Fibroblast of lung (primary cell): ENCODE results near the gene ENPP3. TPM values are rescaled to one million over a fixed set of nuclear protein-coding genes. Genes with fewer than 3 reads are reported as not detected.

ENCODE experiments used
- DNase-seq, 2 donors: peaks; one replicate each; pipeline versions ENCODE4 v3.0.0 to v3.0.0-alpha.2; 2010; ENCODE audit warnings: low read depth in 2 of 2
- H2AFZ ChIP-seq: 2 replicates; pipeline ENCODE4 v1.5.1; 2012; ENCODE audit warnings: low read length, control low read depth, inconsistent platforms
- H3K27ac ChIP-seq: 2 replicates; pipeline ENCODE4 v1.5.1; 2011; ENCODE audit warnings: low read length, control low read depth; ENCODE audit not compliant: insufficient read depth
- H3K27me3 ChIP-seq: 2 replicates; pipeline ENCODE4 v1.5.1; 2011; ENCODE audit warnings: mild to moderate bottlenecking, low read length; ENCODE audit not compliant: control insufficient read depth, insufficient read depth
- H3K36me3 ChIP-seq: 2 replicates; pipeline ENCODE4 v1.5.1; 2011; ENCODE audit warnings: low read length; ENCODE audit not compliant: control insufficient read depth, insufficient read depth
- H3K4me1 ChIP-seq: 2 replicates; pipeline ENCODE4 v1.5.1; 2011; ENCODE audit warnings: low read length; ENCODE audit not compliant: control insufficient read depth, insufficient read depth; ENCODE audit errors: extremely low read depth
- H3K4me2 ChIP-seq: 2 replicates; pipeline ENCODE4 v1.5.1; 2011; ENCODE audit warnings: low read length, control low read depth; ENCODE audit not compliant: insufficient read depth; ENCODE audit errors: extremely low read depth
- H3K4me3 ChIP-seq, 4 experiments: fragments of 200-600 bp in 1 of 4; sonication (generic) in 1 of 4; replicated peaks in 1 of 4; 2 replicates each; pipeline ENCODE4 v1.5.1; 2011 to 2016; ENCODE audit warnings: low read length in 4 of 4, low read depth in 3 of 4, mild to moderate bottlenecking in 3 of 4, control low read depth in 2 of 4, inconsistent platforms in 1 of 4, mixed read lengths in 1 of 4; ENCODE audit not compliant: insufficient read depth in 1 of 4; ENCODE audit errors: control extremely low read depth in 1 of 4
- H3K79me2 ChIP-seq: 2 replicates; pipeline ENCODE4 v1.5.1; 2012; ENCODE audit warnings: mild to moderate bottlenecking, low read length, inconsistent platforms; ENCODE audit not compliant: control insufficient read depth, insufficient read depth
- H3K9ac ChIP-seq: 2 replicates; pipeline ENCODE4 v1.5.1; 2011; ENCODE audit warnings: mild to moderate bottlenecking, low read length, control low read depth; ENCODE audit not compliant: insufficient read depth
- H3K9me3 ChIP-seq: 2 replicates; pipeline ENCODE4 v1.5.1; 2012; ENCODE audit warnings: low read depth, low read length; ENCODE audit not compliant: control insufficient read depth, insufficient read depth
- H4K20me1 ChIP-seq: 2 replicates; pipeline ENCODE4 v1.5.1; 2011; ENCODE audit warnings: low read length; ENCODE audit not compliant: control insufficient read depth, insufficient read depth; ENCODE audit errors: extremely low read depth
- CTCF ChIP-seq, 2 donors: IDR thresholded peaks in 1 of 2; conservative IDR thresholded peaks in 1 of 2; 1 replicate in 1 of 2; 2 replicates in 1 of 2; pipeline ENCODE4 v1.5.1; 2011 to 2012; ENCODE audit warnings: low read length in 2 of 2, control low read depth in 1 of 2, inconsistent platforms in 1 of 2, low read depth in 1 of 2, mild to moderate bottlenecking in 1 of 2
- EZH2 ChIP-seq: IDR thresholded peaks from 2 replicates; pipeline ENCODE4 v1.5.1; 2012; ENCODE audit warnings: low read length, control low read depth, mild to moderate bottlenecking; ENCODE audit errors: missing control alignments
- polyA plus RNA-seq, 2 donors: library from polyadenylated mRNA; depleted of rRNA in 1 of 2; stranded (reverse) in 1 of 2; unstranded in 1 of 2; fragments of >200 nt; gene quantifications; 2 replicates each; pipeline ENCODE4 v1.2.1, GENCODE V29; 2011 to 2012; ENCODE audit warnings: missing spikeins in 1 of 2
- total RNA-seq: library from RNA; depleted of rRNA; stranded (reverse); fragments of >200 nt; gene quantifications from 2 replicates; pipeline ENCODE4 v1.2.1, GENCODE V29; 2014

ENPP3 gene
- total and polyA plus RNA-seq, 2 donors (not counting 1 experiment from before 2014, with no cell fraction given), result 0.06 to 0.17 TPM

GRCh38 chr6:131776985-131777384 is 139.9 kb downstream of the ENPP3 start:
- Histone ChIP-seq H3K36me3 (no peaks in the 10 kb centered on the region), H2AFZ (no peak overlapping the region), H3K79me2 (no peaks in the 10 kb centered on the region), H3K4me3 (no peak overlapping the region), H3K27ac (no peak overlapping the region), H3K9ac (no peak overlapping the region), H3K4me2 (no peak overlapping the region), H3K4me1 (no peaks in the 10 kb centered on the region), H3K27me3 (no peaks in the 10 kb centered on the region), H3K9me3 (no peaks in the 10 kb centered on the region), H4K20me1 (no peaks in the 10 kb centered on the region)
- DNase-seq, result no peak
- no peak for TF ChIP-seq CTCF (conservative IDR thresholded peaks at IDR 0.05 in 1 of 2, IDR thresholded peaks at IDR 0.05 in 1 of 2; ENCODE audit: low read depth in 1 of 2, low read length in 2 of 2)
- no peak for TF ChIP-seq EZH2

GRCh38 chr6:131778169-131778568 is 141.1 kb downstream of the ENPP3 start:
- no peak for TF ChIP-seq EZH2
- TF ChIP-seq CTCF (conservative IDR thresholded peaks at IDR 0.05 in 1 of 2, IDR thresholded peaks at IDR 0.05 in 1 of 2; ENCODE audit: low read depth in 1 of 2, low read length in 2 of 2), result no peak
- no peak overlapping the region for H3K4me3 ChIP-seq
- no peaks in the 10 kb centered on the region for H3K9me3 ChIP-seq
- peak; percentile 25 to 71 for DNase-seq
- H3K4me2 ChIP-seq, result no peak overlapping the region
- H2AFZ ChIP-seq, result peak overlapping the region; percentile 41
- no peaks in the 10 kb centered on the region for H3K27me3 ChIP-seq
- no peaks in the 10 kb centered on the region for H3K79me2 ChIP-seq
- no peak overlapping the region for H3K9ac ChIP-seq
- no peaks in the 10 kb centered on the region for H3K4me1 ChIP-seq
- H3K36me3 ChIP-seq, result no peaks in the 10 kb centered on the region
- no peak overlapping the region for H3K27ac ChIP-seq
- H4K20me1 ChIP-seq, result no peaks in the 10 kb centered on the region

- Histone ChIP-seq H3K27ac (no peak overlapping the region), H3K36me3 (no peaks in the 10 kb centered on the region), H3K27me3 (no peaks in the 10 kb centered on the region), H3K4me3 (no peak overlapping the region), H3K9ac (no peak overlapping the region), H2AFZ (no peak overlapping the region), H3K4me2 (no peak overlapping the region), H4K20me1 (no peaks in the 10 kb centered on the region), H3K79me2 (no peaks in the 10 kb centered on the region), H3K9me3 (no peaks in the 10 kb centered on the region), H3K4me1 (no peaks in the 10 kb centered on the region)
- DNase-seq, result no peak
- TF ChIP-seq CTCF (conservative IDR thresholded peaks at IDR 0.05 in 1 of 2, IDR thresholded peaks at IDR 0.05 in 1 of 2; ENCODE audit: low read depth in 1 of 2, low read length in 2 of 2), result no peak
- no peak for TF ChIP-seq EZH2
Measured at GRCh38 chr6:131779304-131779703, 142.2 kb downstream of the ENPP3 start.
